ENCODE measurements around the gene DDX1.

DDX1 gene

DNA sequence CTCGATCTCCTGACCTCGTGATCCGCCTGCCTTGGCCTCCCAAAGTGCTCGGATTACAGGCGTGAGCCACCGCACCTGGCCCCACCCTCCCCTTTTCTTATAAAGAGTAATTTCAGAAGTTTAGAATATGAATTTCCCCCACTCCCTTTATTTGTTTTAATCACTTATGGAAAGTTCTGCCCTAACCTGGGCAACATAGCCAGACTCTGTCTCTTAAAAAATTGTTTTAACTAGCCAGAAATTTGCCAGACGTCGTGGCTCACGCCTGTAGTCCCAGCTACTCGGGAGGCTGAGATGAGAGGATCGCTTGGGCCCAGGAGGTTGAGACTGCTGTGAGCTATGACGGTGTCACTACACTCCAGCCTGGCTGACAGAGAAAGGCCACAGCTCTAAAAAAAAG lies 22.8 kb upstream of the DDX1 start:
- TF ChIP-seq, protein P1, sequence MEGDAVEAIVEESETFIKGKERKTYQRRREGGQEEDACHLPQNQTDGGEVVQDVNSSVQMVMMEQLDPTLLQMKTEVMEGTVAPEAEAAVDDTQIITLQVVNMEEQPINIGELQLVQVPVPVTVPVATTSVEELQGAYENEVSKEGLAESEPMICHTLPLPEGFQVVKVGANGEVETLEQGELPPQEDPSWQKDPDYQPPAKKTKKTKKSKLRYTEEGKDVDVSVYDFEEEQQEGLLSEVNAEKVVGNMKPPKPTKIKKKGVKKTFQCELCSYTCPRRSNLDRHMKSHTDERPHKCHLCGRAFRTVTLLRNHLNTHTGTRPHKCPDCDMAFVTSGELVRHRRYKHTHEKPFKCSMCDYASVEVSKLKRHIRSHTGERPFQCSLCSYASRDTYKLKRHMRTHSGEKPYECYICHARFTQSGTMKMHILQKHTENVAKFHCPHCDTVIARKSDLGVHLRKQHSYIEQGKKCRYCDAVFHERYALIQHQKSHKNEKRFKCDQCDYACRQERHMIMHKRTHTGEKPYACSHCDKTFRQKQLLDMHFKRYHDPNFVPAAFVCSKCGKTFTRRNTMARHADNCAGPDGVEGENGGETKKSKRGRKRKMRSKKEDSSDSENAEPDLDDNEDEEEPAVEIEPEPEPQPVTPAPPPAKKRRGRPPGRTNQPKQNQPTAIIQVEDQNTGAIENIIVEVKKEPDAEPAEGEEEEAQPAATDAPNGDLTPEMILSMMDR (IDR thresholded peaks at IDR 0.05; ENCODE audit: control insufficient read depth, insufficient read depth, low read depth, low read length, missing control alignments) = no peak
- H3K4me3 ChIP-seq (ENCODE audit: control insufficient read depth, low read depth, low read length) = no peak overlapping the region

DNA sequence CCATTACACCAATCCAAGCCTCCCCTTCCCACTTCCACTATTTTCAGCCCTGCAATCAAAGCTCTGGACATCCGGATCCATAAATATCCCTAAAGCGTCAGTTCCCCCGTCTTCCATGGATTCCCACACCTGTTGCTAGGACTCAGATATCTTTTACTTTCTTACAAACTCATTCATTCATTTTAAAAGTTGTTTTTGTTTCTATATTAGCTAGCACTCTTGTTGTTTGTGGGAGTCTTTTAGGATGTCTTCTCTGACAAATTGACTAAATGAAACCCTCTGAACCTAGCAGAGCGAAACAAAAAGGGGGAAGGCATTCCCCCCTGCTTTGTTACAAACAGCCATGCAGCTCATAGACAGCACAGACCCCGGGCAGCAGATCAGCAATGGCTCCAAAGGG lies 21.6 kb upstream of the DDX1 start:
- DNase-seq (ENCODE audit: low read depth) = no peak
- H3K4me3 ChIP-seq (ENCODE audit: control insufficient read depth, low read depth, low read length) = no peak overlapping the region
- TF ChIP-seq, protein P1 (IDR thresholded peaks at IDR 0.05; ENCODE audit: control insufficient read depth, insufficient read depth, low read depth, low read length, missing control alignments) = no peak

More for the DNA sequence above, 22.8 kb upstream of the DDX1 start:
- no peak for DNase-seq (ENCODE audit: low read depth)

DNA sequence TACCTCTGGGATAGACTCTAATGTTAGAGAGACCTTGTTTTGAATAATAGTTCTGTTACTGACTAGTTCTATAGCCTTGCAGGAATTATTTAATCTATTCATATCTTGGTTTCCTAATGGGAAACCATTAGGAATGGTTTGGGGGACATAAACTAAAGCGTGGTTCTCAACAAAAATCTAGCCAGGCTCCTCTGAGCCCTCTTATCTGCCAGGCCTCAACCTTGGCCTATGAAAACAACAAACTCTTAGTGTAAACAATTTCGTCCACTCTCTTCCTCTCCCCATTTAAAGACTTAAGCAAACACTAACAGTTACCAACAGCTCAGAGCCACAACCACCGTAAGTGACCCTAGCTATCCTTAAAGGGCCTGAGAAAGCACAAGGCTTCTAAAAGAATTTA lies 19.9 kb upstream of the DDX1 start:
- DNase-seq (ENCODE audit: low read depth) = no peak
- H3K4me3 ChIP-seq (ENCODE audit: control insufficient read depth, low read depth, low read length) = no peak overlapping the region
- TF ChIP-seq, protein P1 (IDR thresholded peaks at IDR 0.05; ENCODE audit: control insufficient read depth, insufficient read depth, low read depth, low read length, missing control alignments) = no peak

GRCh38 chr2:15577071-15577735 lies 14.5 kb upstream of the DDX1 start:
- TF ChIP-seq, protein P1 (IDR thresholded peaks at IDR 0.05; ENCODE audit: control insufficient read depth, insufficient read depth, low read depth, low read length, missing control alignments) = peak; percentile 92
- no peak for DNase-seq (ENCODE audit: low read depth)
- H3K4me3 ChIP-seq (ENCODE audit: control insufficient read depth, low read depth, low read length) = no peak overlapping the region

GRCh38 chr2:15579641-15580040 lies 12.0 kb upstream of the DDX1 start:
- TF ChIP-seq, protein P1 (IDR thresholded peaks at IDR 0.05; ENCODE audit: control insufficient read depth, insufficient read depth, low read depth, low read length, missing control alignments) = no peak
- no peak for DNase-seq (ENCODE audit: low read depth)
- no peak overlapping the region for H3K4me3 ChIP-seq (ENCODE audit: control insufficient read depth, low read depth, low read length)

DNA sequence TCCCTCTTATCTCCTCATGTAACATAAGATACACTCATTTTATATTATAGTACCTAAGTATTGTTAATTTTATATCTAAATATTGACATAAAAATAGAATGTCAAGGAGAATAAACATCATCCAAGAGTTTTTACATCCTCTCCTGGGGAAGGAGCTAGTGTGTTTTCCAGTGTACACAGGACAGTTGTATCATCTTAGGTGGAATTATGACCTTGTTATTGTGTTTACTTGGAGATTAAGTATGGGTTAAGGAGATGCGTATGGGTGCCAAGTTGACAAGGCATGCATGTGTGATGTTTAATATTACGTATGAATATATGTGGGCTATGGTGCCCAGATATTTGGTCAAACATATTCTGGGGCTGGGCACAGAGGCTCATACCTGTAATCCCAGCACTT lies 11.2 kb upstream of the DDX1 start:
- no peak overlapping the region for H3K4me3 ChIP-seq (ENCODE audit: control insufficient read depth, low read depth, low read length)
- TF ChIP-seq, protein P1 (IDR thresholded peaks at IDR 0.05; ENCODE audit: control insufficient read depth, insufficient read depth, low read depth, low read length, missing control alignments) = no peak
- DNase-seq (ENCODE audit: low read depth) = no peak

All from AG09309 (cell line).